ENCODE measurements around the gene MMP15. TPM values are rescaled to one million over a fixed set of nuclear protein-coding genes. Genes with fewer than 3 reads are reported as not detected.

The MMP15 gene
- total RNA-seq, 4 donors from 2014 or later, result 36.5 to 105 (median 80.5) TPM

DNA sequence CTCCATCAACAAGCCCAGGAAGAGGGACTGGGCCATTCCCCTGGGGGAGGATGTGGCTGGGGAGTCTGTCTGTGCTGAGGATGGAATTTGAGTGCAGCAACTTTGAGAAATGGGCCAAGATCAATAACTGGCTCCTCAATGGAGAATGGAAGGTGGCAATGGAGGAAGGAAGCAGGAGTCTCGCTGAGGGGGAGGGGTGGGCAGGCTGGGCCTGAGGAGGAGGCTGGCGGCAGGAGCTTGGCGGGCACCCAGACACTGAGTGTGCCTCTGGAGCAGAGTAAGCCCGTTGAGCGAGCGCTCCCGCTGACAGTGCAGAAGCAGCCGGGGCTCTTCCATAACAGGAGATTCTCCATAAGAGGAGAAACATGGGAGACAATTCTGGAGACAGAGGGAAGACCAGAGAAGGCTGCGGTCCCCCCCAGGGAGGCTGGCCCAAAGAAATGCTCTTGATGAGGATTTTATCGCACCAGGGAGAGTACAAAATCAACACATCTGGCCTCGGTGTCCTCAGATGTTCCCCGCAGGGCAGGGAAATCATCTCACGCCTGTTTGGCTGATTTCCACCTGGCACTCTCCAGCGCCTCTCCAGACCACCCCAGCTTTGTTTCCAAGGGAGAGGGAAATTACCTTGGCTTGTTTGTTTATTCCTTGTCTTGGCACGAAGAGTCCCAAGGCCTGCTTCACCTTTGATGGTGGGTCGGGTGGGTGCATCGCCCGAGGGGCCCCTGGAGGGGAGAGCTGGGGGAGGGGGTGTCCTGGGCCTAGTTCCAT lies 2.8 kb upstream of the MMP15 start:
- Histone ChIP-seq H3K36me3 (peaks cover 0 to 6% of the 10 kb centered on the region in 2 donors), H3K4me3 (replicated peaks in 1 of 3) (no peak overlapping the region), H3K27me3 (no peaks in the 10 kb centered on the region), H3K9me3 (no peaks in the 10 kb centered on the region), H3K27ac (peak overlapping the region; percentile 83 to 94 (median 90)), H3K4me1 (peaks cover 32 to 39% of the 10 kb centered on the region in 2 donors)
- peak; percentile 97 for DNase-seq
- TF ChIP-seq POLR2A (IDR thresholded peaks at IDR 0.05), result peak in 1 of 2 donors; percentile 47
- TF ChIP-seq, protein P1, sequence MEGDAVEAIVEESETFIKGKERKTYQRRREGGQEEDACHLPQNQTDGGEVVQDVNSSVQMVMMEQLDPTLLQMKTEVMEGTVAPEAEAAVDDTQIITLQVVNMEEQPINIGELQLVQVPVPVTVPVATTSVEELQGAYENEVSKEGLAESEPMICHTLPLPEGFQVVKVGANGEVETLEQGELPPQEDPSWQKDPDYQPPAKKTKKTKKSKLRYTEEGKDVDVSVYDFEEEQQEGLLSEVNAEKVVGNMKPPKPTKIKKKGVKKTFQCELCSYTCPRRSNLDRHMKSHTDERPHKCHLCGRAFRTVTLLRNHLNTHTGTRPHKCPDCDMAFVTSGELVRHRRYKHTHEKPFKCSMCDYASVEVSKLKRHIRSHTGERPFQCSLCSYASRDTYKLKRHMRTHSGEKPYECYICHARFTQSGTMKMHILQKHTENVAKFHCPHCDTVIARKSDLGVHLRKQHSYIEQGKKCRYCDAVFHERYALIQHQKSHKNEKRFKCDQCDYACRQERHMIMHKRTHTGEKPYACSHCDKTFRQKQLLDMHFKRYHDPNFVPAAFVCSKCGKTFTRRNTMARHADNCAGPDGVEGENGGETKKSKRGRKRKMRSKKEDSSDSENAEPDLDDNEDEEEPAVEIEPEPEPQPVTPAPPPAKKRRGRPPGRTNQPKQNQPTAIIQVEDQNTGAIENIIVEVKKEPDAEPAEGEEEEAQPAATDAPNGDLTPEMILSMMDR (IDR thresholded peaks at IDR 0.05), result no peak
- intact Hi-C loops (cut with DNase I), result loop anchor here (5.0 kb wide), 1 partner anchor 100 kb away; no protein-coding TSS in a partner anchor
- 8 to 22% methylated on average over 18 of the region's 18 CpGs for WGBS, 2 donors

DNA sequence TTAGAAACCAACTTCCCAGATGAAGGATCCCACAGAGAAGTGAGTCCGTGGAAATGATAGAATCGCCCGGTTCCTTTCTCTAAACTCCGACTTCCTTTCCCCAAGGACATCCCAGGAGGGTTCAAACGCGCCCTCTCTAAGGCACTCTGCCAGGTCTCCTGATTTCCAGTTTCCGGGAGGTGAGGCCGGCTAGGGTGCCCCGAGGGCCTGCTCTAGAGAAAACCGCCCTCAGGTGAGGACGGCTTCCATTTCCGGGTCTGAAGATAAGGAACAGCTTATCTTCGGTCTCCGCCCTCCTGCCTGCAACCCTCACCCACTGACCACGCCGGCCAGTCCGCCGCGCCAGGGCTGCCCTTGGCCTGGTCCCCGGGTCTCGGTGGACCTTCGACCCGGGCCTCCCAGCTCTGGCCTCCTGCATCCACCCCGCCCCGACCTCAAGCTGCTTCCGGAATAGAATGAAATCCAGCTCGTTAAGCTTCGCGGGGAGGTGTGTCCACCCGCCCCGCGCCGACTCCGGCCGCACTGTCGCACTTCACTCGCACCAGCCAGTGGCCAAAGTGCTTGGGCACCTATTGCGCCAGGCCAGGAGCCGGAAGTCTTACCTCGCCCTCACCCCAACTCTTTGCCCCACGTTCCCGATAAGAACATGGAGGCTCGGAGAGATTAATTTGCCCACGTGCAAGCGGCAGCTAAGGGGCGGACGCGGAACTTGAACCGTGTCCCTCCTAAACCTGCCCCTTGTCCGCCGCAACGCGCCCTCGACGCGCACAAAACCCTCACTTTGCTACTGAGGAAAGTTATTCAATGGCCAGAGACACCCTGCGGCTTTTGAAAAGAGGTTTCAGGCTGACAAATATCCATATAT lies 836 bp upstream of the MMP15 start:
- H3K27ac ChIP-seq, result peak overlapping the region; percentile 89 to 94 (median 90)
- H3K27me3 ChIP-seq, result no peaks in the 10 kb centered on the region
- peak overlapping the region in 1 of 3 donors; percentile 84 for H3K4me3 ChIP-seq (replicated peaks in 1 of 3)
- no peaks in the 10 kb centered on the region for H3K36me3 ChIP-seq
- no peaks in the 10 kb centered on the region for H3K9me3 ChIP-seq
- DNase-seq, result peak; percentile 53 to 57
- H3K4me1 ChIP-seq, result peaks cover 52 to 58% of the 10 kb centered on the region in 2 donors
- intact Hi-C loops (cut with DNase I), result loop anchor here (5.0 kb wide), 1 partner anchor 98 kb away; no protein-coding TSS in a partner anchor
- TF ChIP-seq POLR2A (IDR thresholded peaks at IDR 0.05), result no peak
- TF ChIP-seq, protein P1 (IDR thresholded peaks at IDR 0.05), result no peak
- 21 to 24% methylated on average over 25 to 55 of the region's 57 CpGs for WGBS, 2 donors

DNA sequence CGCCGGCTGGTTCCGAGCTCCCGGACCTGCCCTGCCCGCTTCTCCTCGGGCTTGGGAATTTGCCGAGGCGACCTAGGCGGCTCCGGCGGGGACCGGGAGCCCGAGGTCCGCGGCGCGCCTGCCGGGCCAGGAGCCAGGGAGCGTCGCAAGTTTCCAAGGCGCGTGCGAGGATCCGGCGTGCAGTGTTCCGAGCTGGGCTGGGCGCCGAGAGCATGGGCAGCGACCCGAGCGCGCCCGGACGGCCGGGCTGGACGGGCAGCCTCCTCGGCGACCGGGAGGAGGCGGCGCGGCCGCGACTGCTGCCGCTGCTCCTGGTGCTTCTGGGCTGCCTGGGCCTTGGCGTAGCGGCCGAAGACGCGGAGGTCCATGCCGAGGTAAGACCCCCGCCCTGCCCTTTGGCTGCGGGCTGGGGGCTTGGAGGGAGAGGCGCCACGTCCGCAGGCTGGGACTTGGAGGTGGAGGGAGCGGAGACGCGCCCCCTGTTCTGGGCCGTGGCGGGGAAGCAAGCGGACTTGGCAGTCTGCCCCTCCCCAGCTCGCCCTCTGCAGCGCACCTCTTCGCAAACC lies 668 bp downstream of the MMP15 start:
- Histone ChIP-seq H3K4me3 (replicated peaks in 1 of 3) (peak overlapping the region; percentile 84 to 91 (median 89)), H3K27ac (peak overlapping the region; percentile 89 to 94 (median 90)), H3K27me3 (no peaks in the 10 kb centered on the region), H3K36me3 (no peaks in the 10 kb centered on the region), H3K4me1 (peaks cover 67 to 73% of the 10 kb centered on the region in 2 donors), H3K9me3 (no peaks in the 10 kb centered on the region)
- WGBS, 2 donors, result no CpG with 5 or more reads among the region's 65 CpGs
- TF ChIP-seq, protein P1 (IDR thresholded peaks at IDR 0.05), result no peak
- peak in 1 of 2 donors; percentile 30 for TF ChIP-seq POLR2A (IDR thresholded peaks at IDR 0.05)
- peak; percentile 69 to 72 for DNase-seq
- intact Hi-C loops (cut with DNase I), result no loop called here

DNA sequence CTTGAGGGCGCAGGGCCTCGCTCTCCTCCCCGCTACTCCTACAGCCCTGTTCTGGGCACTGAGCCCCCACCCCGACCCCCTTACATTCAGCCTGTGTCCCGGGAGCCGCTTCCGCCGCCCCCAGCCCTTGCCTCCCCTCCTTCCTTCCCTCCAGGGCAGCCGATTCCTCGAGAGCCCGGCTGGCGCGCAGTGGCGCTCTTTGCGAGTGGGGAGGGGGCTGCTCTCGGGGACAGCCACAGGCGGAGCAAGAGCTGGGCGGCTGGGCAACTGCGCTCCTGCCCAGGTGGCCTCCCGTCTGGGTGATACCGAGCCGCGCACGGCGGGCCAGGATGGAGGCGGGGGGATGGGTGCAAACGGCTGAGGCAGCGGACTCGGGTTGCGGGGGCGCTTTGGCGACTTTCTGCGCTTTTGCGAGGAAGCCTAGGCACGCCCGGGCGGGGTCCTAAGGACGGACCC lies 1.2 kb downstream of the MMP15 start:
- intact Hi-C loops (cut with DNase I), result no loop called here
- WGBS, 2 donors, result 0 to 1% methylated on average over 1 to 18 of the region's 38 CpGs
- TF ChIP-seq, protein P1 (IDR thresholded peaks at IDR 0.05), result no peak
- no peak for TF ChIP-seq POLR2A (IDR thresholded peaks at IDR 0.05)

More for the DNA sequence above, 1.2 kb downstream of the MMP15 start:
- Histone ChIP-seq H3K9me3 (no peaks in the 10 kb centered on the region), H3K27ac (peak overlapping the region; percentile 89 to 94 (median 90)), H3K4me1 (peaks cover 72 to 78% of the 10 kb centered on the region in 2 donors), H3K4me3 (replicated peaks in 1 of 3) (peak overlapping the region; percentile 84 to 91 (median 89)), H3K27me3 (no peaks in the 10 kb centered on the region), H3K36me3 (no peaks in the 10 kb centered on the region)
- DNase-seq, result peak; percentile 57 to 66
